Measurements from ENCODE around the gene STX5. TPM values are rescaled to one million over a fixed set of nuclear protein-coding genes. Genes with fewer than 3 reads are reported as not detected.
"Not testable (repeated sequence)": the region's sequence is repeated elsewhere in the genome, so short reads cannot be mapped to it uniquely, and the experiment has no call there.

STX5 gene
- total RNA-seq, 3 donors from 2014 or later, result 38.7 to 44.3 (median 41.7) TPM

GRCh38 chr11:62876712-62877111 lies 44.9 kb upstream of the STX5 start:
- H3K9me3 ChIP-seq, result no peaks in the 10 kb centered on the region
- H3K36me3 ChIP-seq (ENCODE audit: low read depth), result no peaks in the 10 kb centered on the region
- no peak for ATAC-seq
- no peak for TF ChIP-seq CTCF (IDR thresholded peaks at IDR 0.05)
- intact Hi-C loops (cut with DNase I, micrococcal nuclease), result no loop called here
- no peak for DNase-seq
- H3K4me3 ChIP-seq, result no peak overlapping the region
- H3K4me1 ChIP-seq (ENCODE audit: low read depth), result peaks cover 7% of the 10 kb centered on the region

GRCh38 chr11:62875698-62876478 lies 44.0 kb upstream of the STX5 start:
- no peaks in the 10 kb centered on the region for H3K9me3 ChIP-seq
- no peak for ATAC-seq
- H3K36me3 ChIP-seq (ENCODE audit: low read depth), result no peaks in the 10 kb centered on the region
- intact Hi-C loops (cut with DNase I, micrococcal nuclease), result no loop called here
- no peak overlapping the region for H3K4me3 ChIP-seq
- TF ChIP-seq CTCF (IDR thresholded peaks at IDR 0.05), result no peak
- peak in 1 of 3 donors; percentile 16 for DNase-seq
- H3K4me1 ChIP-seq (ENCODE audit: low read depth), result peaks cover 7% of the 10 kb centered on the region

GRCh38 chr11:62874851-62875250 lies 43.0 kb upstream of the STX5 start:
- H3K9me3 ChIP-seq, result no peaks in the 10 kb centered on the region
- H3K4me1 ChIP-seq (ENCODE audit: low read depth), result peaks cover 3% of the 10 kb centered on the region
- DNase-seq (no peak), ATAC-seq (no peak)
- H3K36me3 ChIP-seq (ENCODE audit: low read depth), result no peaks in the 10 kb centered on the region
- intact Hi-C loops (cut with DNase I, micrococcal nuclease), result no loop called here
- TF ChIP-seq CTCF (IDR thresholded peaks at IDR 0.05), result no peak
- H3K4me3 ChIP-seq, result no peak overlapping the region

GRCh38 chr11:62865635-62866034 lies 33.8 kb upstream of the STX5 start:
- no peaks in the 10 kb centered on the region for H3K36me3 ChIP-seq (ENCODE audit: low read depth)
- no peaks in the 10 kb centered on the region for H3K9me3 ChIP-seq
- ATAC-seq (no peak), DNase-seq (no peak)
- TF ChIP-seq CTCF (IDR thresholded peaks at IDR 0.05), result no peak
- H3K4me3 ChIP-seq, result no peak overlapping the region
- H3K4me1 ChIP-seq (ENCODE audit: low read depth), result no peaks in the 10 kb centered on the region
- intact Hi-C loops (cut with DNase I, micrococcal nuclease), result no loop called here

- no peak for ATAC-seq
Observed at GRCh38 chr11:62863687-62864335, 32.0 kb upstream of the STX5 start.

GRCh38 chr11:62861564-62862192 lies 29.8 kb upstream of the STX5 start:
- not testable (repeated sequence) for ATAC-seq; H3K4me3 ChIP-seq; H3K4me1 ChIP-seq (ENCODE audit: low read depth); H3K9me3 ChIP-seq; H3K36me3 ChIP-seq (ENCODE audit: low read depth)
- DNase-seq, result peak in 1 of 3 donors; percentile 22
- intact Hi-C loops (cut with DNase I, micrococcal nuclease), result loop anchor here (2.0 to 5.0 kb wide), 2 partner anchors 69 to 75 kb away; partner anchors contain the start of genes TMEM179B (in 1 of the 2) and TMEM223 (in 1 of the 2)

More at GRCh38 chr11:62863687-62864335, 32.0 kb upstream of the STX5 start:
- TF ChIP-seq CTCF (IDR thresholded peaks at IDR 0.05), result no peak
- no peak overlapping the region for H3K4me3 ChIP-seq
- DNase-seq, result no peak
- no peaks in the 10 kb centered on the region for H3K4me1 ChIP-seq (ENCODE audit: low read depth)
- no peaks in the 10 kb centered on the region for H3K9me3 ChIP-seq
- intact Hi-C loops (cut with DNase I, micrococcal nuclease), result loop anchor here (2.0 to 5.0 kb wide), 2 partner anchors 72 to 77 kb away; partner anchors contain the start of genes TMEM179B (in 1 of the 2) and TMEM223 (in 1 of the 2)
- H3K36me3 ChIP-seq (ENCODE audit: low read depth), result no peaks in the 10 kb centered on the region
